Cardiac muscle cell (in vitro differentiated cells and primary cell): ENCODE data around the gene MAG. TPM values are rescaled to one million over a fixed set of nuclear protein-coding genes. Genes with fewer than 3 reads are reported as not detected.
A peak's percentile ranks its signal among the peaks of the same experiment; 100 is the strongest.

Source experiments
- DNase-seq, 2 donors: peaks; one replicate each; pipeline versions ENCODE4 v3.0.0 to v3.0.0-alpha.2; 2010 to 2017; ENCODE audit warnings: low read depth in 1 of 2, low spot score in 1 of 2
- H3K27ac ChIP-seq: fragments of 200-600 bp; sonication (generic); 2 replicates; pipeline ENCODE4 v1.5.1; 2016
- H3K27me3 ChIP-seq: fragments of 200-600 bp; sonication (generic); 2 replicates; pipeline ENCODE4 v1.6.0; 2016; ENCODE audit warnings: control low read depth
- H3K36me3 ChIP-seq: fragments of 200-600 bp; sonication (generic); 2 replicates; pipeline ENCODE4 v1.5.1; 2016; ENCODE audit warnings: control low read depth
- H3K4me1 ChIP-seq: fragments of 200-600 bp; sonication (generic); 2 replicates; pipeline ENCODE4 v1.8.1; 2017; ENCODE audit warnings: low read depth, mild to moderate bottlenecking, mixed run types
- H3K4me3 ChIP-seq: fragments of 200-600 bp; sonication (generic); 2 replicates; pipeline ENCODE4 v1.5.1; 2016; ENCODE audit warnings: mild to moderate bottlenecking
- H3K9me3 ChIP-seq: fragments of 200-600 bp; sonication (generic); 2 replicates; pipeline ENCODE4 v1.5.1; 2017; ENCODE audit warnings: low read depth, mild to moderate bottlenecking, control low read depth
- polyA plus RNA-seq: library from polyadenylated mRNA; unstranded; fragments of >200 nt; fragmentation: Nextera tagmentation; extraction: Ambion mirVana; gene quantifications from 2 replicates; pipeline ENCODE4 v1.2.1, GENCODE V29; 2016
- total RNA-seq: library from RNA; depleted of rRNA; stranded (reverse); fragments of >200 nt; gene quantifications from 2 replicates; pipeline ENCODE4 v1.2.3, GENCODE V29; 2016
- TF ChIP-seq, protein P1 (sequence below): IDR thresholded peaks from 2 replicates; pipeline ENCODE4 v1.5.1; 2012; ENCODE audit warnings: low read depth, mild to moderate bottlenecking, low read length

Gene MAG
- total and polyA plus RNA-seq, 2 experiments from 2014 or later = 1.2 to 2.1 TPM

- H3K36me3 ChIP-seq = peaks cover 7% of the 10 kb centered on the region
- no peaks in the 10 kb centered on the region for H3K9me3 ChIP-seq
- DNase-seq = no peak
- H3K27me3 ChIP-seq = no peaks in the 10 kb centered on the region
- peak overlapping the region; percentile 81 for H3K4me3 ChIP-seq
- peaks cover 3% of the 10 kb centered on the region for H3K4me1 ChIP-seq
- TF ChIP-seq, protein P1, sequence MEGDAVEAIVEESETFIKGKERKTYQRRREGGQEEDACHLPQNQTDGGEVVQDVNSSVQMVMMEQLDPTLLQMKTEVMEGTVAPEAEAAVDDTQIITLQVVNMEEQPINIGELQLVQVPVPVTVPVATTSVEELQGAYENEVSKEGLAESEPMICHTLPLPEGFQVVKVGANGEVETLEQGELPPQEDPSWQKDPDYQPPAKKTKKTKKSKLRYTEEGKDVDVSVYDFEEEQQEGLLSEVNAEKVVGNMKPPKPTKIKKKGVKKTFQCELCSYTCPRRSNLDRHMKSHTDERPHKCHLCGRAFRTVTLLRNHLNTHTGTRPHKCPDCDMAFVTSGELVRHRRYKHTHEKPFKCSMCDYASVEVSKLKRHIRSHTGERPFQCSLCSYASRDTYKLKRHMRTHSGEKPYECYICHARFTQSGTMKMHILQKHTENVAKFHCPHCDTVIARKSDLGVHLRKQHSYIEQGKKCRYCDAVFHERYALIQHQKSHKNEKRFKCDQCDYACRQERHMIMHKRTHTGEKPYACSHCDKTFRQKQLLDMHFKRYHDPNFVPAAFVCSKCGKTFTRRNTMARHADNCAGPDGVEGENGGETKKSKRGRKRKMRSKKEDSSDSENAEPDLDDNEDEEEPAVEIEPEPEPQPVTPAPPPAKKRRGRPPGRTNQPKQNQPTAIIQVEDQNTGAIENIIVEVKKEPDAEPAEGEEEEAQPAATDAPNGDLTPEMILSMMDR = no peak
- no peak overlapping the region for H3K27ac ChIP-seq
Measured at GRCh38 chr19:35249848-35250711, 41.9 kb upstream of the MAG start.

DNA sequence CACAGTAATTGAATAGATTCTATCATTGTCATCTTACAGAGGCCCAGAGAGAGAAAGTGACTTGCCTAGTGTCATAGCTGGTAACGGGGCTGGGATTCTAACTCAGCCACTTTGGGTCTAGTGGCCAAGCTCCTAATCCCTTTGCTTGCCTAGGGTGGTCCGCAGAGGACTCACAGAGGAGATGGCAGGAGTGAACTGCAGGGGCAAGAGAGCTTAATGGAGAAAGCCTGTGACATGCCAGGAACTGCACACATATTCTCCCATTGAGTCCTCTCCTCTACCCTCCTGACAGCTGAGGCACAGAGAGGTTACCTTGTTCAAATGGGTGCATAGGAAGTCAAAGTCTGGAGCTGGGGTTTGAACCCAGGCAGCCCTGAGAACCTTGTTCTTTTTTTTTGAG lies 40.5 kb upstream of the MAG start:
- Histone ChIP-seq H3K36me3 (peaks cover 7% of the 10 kb centered on the region), H3K27me3 (no peaks in the 10 kb centered on the region), H3K9me3 (no peaks in the 10 kb centered on the region), H3K4me3 (no peak overlapping the region), H3K4me1 (peaks cover 3% of the 10 kb centered on the region), H3K27ac (no peak overlapping the region)
- TF ChIP-seq, protein P1 = no peak
- no peak for DNase-seq

GRCh38 chr19:35253316-35254286 lies 38.4 kb upstream of the MAG start:
- Histone ChIP-seq H3K36me3 (peaks cover 7% of the 10 kb centered on the region), H3K4me3 (no peak overlapping the region), H3K27ac (no peak overlapping the region), H3K4me1 (no peaks in the 10 kb centered on the region), H3K9me3 (no peaks in the 10 kb centered on the region), H3K27me3 (no peaks in the 10 kb centered on the region)
- DNase-seq = no peak
- TF ChIP-seq, protein P1 = no peak

DNA sequence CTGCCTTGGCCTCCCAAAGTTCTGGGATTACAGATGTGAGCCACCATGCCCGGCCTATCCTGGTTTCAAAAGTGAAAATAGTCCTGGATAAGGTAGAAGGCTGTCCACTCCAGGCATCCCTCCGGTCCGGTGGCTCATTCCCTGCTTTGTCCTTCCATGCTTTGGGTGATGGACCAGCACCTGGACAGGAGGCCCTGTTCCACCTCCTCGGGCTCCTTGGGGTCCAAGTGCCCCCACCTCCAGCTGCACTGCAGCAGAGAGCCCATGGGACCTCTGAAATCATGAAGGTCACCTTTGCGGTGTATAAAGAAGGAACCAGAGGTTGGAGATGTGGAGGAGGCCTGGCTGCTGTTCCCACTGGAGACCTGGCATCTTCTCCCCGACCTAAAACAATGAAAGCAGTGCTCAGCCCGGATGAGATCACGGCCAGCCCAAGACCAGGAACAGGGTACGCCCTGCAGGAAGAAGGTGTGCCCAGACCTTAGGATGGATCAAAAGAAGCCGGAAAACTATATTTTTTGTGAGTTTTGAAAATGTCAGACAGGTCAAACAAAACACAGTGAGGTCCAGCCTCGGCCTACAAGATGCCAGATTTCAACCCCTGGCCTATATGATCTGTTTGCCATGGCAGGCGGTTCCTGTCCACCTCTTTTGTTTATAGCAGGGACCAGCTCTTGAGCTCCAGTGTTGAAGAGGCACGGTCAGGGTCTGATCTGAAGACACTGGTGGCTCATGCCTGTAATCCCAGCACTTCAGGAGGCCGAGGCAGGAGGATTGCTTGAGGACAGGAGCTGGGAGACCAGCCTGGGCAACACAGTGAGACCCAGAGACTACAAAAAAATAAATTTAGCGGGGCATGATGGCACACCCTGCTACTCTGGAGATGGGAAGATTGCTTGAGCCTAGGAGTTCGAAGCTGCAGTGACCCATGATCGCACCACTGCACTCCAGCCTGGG lies 37.3 kb upstream of the MAG start:
- Histone ChIP-seq H3K27me3 (no peaks in the 10 kb centered on the region), H3K4me3 (no peak overlapping the region), H3K4me1 (no peaks in the 10 kb centered on the region), H3K9me3 (no peaks in the 10 kb centered on the region), H3K27ac (no peak overlapping the region), H3K36me3 (peaks cover 7% of the 10 kb centered on the region)
- TF ChIP-seq, protein P1 = no peak
- DNase-seq = no peak

DNA sequence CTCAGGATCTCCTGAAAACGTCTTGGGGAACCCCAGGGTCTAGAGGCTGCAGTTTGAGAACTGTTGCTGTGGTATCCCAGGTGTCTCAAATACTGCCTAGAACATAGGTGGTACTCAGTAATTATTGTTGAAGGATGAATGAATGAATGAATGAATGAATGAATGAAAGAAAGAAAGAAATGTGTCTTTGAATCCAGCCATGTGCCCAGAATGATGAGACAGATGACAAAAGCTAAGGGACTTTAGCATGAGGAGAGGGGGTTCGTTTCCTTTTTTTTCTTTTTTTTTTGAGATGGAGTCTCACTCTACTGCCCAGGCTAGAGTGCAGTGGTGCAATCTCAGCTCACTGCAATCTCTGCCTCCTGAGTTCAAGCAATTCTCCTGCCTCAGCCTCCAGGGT lies 35.4 kb upstream of the MAG start:
- Histone ChIP-seq H3K4me1 (no peaks in the 10 kb centered on the region), H3K27ac (no peak overlapping the region), H3K9me3 (no peaks in the 10 kb centered on the region), H3K4me3 (no peak overlapping the region), H3K27me3 (no peaks in the 10 kb centered on the region), H3K36me3 (no peaks in the 10 kb centered on the region)
- TF ChIP-seq, protein P1 = no peak
- no peak for DNase-seq
